Calu3 (cell line): ENCODE measurements around the gene HPCAL4. TPM values are rescaled to one million over a fixed set of nuclear protein-coding genes. Genes with fewer than 3 reads are reported as not detected.

Experiments
- BruUV-seq: library from RNA; stranded (reverse); fragments of 400-500 nt; replicated peaks from 2 replicates; lab custom pipeline; 2021; lab: Mats Ljungman, UMichigan
- CTCF ChIA-PET: fragments of 300-600 bp; sonication (Branson Sonifier 250); formaldehyde crosslinking; loops from one replicate; lab custom pipeline; 2022; ENCODE audit warnings: antibody characterized with exemption; lab: Charles Lee
- DNase-seq: peaks from one replicate; pipeline ENCODE4 v3.0.0; 2022
- H3K27ac Mint-ChIP-seq: one replicate; pipeline ENCODE4 v1.8.0; 2022; ENCODE audit warnings: mixed read lengths; ENCODE audit not compliant: unreplicated experiment
- H3K27me3 Mint-ChIP-seq: one replicate; pipeline ENCODE4 v1.8.0; 2022; ENCODE audit warnings: mixed read lengths; ENCODE audit not compliant: unreplicated experiment
- H3K36me3 Mint-ChIP-seq: one replicate; pipeline ENCODE4 v1.8.0; 2022; ENCODE audit warnings: mild to moderate bottlenecking, moderate library complexity, mixed read lengths; ENCODE audit not compliant: insufficient read depth, unreplicated experiment
- H3K4me1 Mint-ChIP-seq: one replicate; pipeline ENCODE4 v1.8.0; 2022; ENCODE audit warnings: mild to moderate bottlenecking, low read depth, mixed read lengths; ENCODE audit not compliant: unreplicated experiment
- H3K4me3 Mint-ChIP-seq: one replicate; pipeline ENCODE4 v1.8.0; 2022; ENCODE audit warnings: mild to moderate bottlenecking, low read depth, moderate library complexity, mixed read lengths; ENCODE audit not compliant: unreplicated experiment
- H3K9me3 Mint-ChIP-seq: one replicate; pipeline ENCODE4 v1.8.0; 2022; ENCODE audit warnings: low read depth, mixed read lengths; ENCODE audit not compliant: unreplicated experiment
- intact Hi-C: fragments of 100-400 bp; cut with micrococcal nuclease; formaldehyde crosslinking; loops from one replicate; pipeline ENCODE4 v1.10.0; 2022; ENCODE audit not compliant: unreplicated experiment
- total RNA-seq: library from RNA; stranded (reverse); gene quantifications from 2 replicates; pipeline ENCODE4 v1.2.3, GENCODE V29; 2022
- TF ChIP-seq, protein P1 (sequence below): fragments of 200-600 bp; IDR thresholded peaks from one replicate; pipeline ENCODE4 v1.8.0; 2022; ENCODE audit warnings: antibody characterized with exemption; ENCODE audit not compliant: unreplicated experiment

The HPCAL4 gene
- total RNA-seq, 1 experiment from 2014 or later, result not detected

DNA sequence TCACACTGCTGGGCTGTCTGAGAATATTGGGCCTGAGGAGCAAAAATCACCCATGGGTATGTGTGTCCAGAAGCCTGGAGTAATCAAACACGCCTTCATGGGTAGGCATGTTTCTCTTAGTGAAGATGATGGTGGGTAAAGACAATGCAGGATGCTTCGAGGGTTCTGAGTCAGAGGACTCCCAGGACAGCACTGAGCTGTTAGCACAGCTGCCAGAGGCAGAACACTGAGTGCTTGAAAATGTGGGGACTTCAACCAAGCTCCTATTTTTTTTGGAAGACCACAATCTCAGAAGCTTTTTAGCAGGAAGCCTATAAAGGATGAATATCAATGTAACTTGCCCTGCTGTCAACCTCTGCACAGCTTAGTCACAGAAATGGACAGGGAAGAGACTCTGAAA lies 11.4 kb downstream of the HPCAL4 start:
- Mint-ChIP-seq H3K27me3 (peaks cover 69% of the 10 kb centered on the region), H3K4me3 (no peak overlapping the region), H3K9me3 (no peaks in the 10 kb centered on the region), H3K4me1 (peaks cover 9% of the 10 kb centered on the region), H3K27ac (no peak overlapping the region), H3K36me3 (no peaks in the 10 kb centered on the region)
- no TSS peak for BruUV-seq
- intact Hi-C loops, result no loop called here
- TF ChIP-seq, protein P1, sequence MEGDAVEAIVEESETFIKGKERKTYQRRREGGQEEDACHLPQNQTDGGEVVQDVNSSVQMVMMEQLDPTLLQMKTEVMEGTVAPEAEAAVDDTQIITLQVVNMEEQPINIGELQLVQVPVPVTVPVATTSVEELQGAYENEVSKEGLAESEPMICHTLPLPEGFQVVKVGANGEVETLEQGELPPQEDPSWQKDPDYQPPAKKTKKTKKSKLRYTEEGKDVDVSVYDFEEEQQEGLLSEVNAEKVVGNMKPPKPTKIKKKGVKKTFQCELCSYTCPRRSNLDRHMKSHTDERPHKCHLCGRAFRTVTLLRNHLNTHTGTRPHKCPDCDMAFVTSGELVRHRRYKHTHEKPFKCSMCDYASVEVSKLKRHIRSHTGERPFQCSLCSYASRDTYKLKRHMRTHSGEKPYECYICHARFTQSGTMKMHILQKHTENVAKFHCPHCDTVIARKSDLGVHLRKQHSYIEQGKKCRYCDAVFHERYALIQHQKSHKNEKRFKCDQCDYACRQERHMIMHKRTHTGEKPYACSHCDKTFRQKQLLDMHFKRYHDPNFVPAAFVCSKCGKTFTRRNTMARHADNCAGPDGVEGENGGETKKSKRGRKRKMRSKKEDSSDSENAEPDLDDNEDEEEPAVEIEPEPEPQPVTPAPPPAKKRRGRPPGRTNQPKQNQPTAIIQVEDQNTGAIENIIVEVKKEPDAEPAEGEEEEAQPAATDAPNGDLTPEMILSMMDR, result no peak
- CTCF ChIA-PET, result no interaction called here
- no peak for DNase-seq

DNA sequence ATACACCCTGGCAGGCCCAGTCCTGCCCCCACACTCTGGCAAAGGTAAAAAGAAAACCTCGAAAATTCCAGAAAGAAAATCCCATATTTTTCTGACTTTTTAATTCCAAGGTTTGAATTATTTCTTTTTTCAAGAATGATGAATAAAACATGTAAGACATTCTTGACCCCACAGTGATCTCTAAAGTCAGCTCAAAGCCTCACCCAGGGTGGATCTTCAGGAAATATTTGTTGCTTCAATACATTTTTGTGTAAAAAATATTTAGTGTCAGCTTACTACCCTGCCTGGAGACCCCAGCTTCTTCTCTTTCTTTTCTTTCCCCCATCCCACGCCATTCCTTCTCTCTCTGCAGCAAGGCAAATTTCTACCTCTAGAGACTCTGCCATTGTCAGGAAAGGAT lies 12.3 kb downstream of the HPCAL4 start:
- CTCF ChIA-PET, result interaction anchor here (1.3 kb wide), 1 partner anchor 72 kb away, joined by 3 read pairs; no protein-coding TSS in a partner anchor
- Mint-ChIP-seq H3K27ac (no peak overlapping the region), H3K4me1 (peaks cover 9% of the 10 kb centered on the region), H3K9me3 (no peaks in the 10 kb centered on the region), H3K4me3 (no peak overlapping the region), H3K36me3 (no peaks in the 10 kb centered on the region), H3K27me3 (peaks cover 69% of the 10 kb centered on the region)
- TF ChIP-seq, protein P1, result no peak
- BruUV-seq, result no TSS peak
- intact Hi-C loops, result no loop called here
- no peak for DNase-seq

DNA sequence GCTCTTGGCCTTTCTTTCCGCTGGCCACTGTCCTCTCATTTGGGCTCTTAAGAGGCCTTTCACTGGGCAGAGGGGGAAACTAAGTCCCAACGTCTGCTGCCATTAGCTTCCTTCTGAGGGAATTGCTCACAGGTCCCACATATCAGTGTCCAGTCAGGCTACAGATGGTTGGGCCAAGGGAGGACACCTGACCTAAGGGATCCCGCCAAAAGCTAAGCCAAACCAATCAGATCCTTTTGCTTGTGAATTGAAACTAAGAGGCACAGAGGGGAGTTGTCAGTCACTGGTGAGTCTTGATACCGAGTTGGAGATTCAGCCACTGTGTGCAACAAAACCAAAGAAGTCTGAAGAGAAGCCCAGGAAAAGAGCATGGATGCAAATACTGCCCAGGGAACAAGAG lies 13.6 kb downstream of the HPCAL4 start:
- Mint-ChIP-seq H3K4me1 (peaks cover 9% of the 10 kb centered on the region), H3K9me3 (no peaks in the 10 kb centered on the region), H3K27me3 (peaks cover 69% of the 10 kb centered on the region), H3K27ac (no peak overlapping the region), H3K4me3 (no peak overlapping the region), H3K36me3 (no peaks in the 10 kb centered on the region)
- no peak for DNase-seq
- no TSS peak for BruUV-seq
- intact Hi-C loops, result no loop called here
- CTCF ChIA-PET, result interaction anchor here (1.3 kb wide), 1 partner anchor 71 kb away, joined by 3 read pairs; no protein-coding TSS in a partner anchor
- TF ChIP-seq, protein P1, result no peak

DNA sequence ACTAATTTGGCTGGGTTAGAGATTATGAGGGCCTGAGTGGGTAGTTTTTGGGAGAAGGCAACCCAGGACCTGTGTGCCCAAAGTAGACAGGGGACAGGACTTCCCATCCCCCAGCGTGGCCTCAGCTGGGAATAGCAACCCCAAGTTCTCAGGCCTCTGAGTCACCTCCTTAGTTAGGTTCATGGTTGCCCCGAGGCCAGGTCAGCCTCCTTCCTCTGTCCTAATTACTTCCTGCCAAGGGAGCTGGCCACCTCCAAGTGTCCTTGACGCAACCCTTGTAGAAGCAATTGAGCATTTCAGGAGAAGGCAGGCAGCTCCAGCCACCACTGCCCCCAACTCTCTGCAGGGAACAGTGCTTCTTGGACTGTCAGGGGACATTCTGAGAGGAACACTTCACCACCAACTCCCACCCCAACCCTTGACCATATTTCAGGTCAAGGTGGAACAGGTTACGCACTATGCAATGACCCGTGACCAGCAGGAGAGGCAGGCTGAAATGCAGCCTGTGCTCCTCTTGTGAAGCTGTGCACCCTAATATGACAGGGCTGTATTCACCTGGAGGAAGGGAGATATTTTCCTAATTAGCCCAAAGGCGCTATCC lies 14.2 kb downstream of the HPCAL4 start:
- H3K27ac Mint-ChIP-seq, result no peak overlapping the region
- no peaks in the 10 kb centered on the region for H3K9me3 Mint-ChIP-seq
- H3K36me3 Mint-ChIP-seq, result no peaks in the 10 kb centered on the region
- TF ChIP-seq, protein P1, result no peak
- CTCF ChIA-PET, result no interaction called here
- no TSS peak for BruUV-seq
- peaks cover 9% of the 10 kb centered on the region for H3K4me1 Mint-ChIP-seq
- no peak for DNase-seq
- H3K4me3 Mint-ChIP-seq, result no peak overlapping the region
- peaks cover 69% of the 10 kb centered on the region for H3K27me3 Mint-ChIP-seq
- intact Hi-C loops, result no loop called here
